ENCODE results near the gene FNDC3A. TPM values are rescaled to one million over a fixed set of nuclear protein-coding genes. Genes with fewer than 3 reads are reported as not detected.
A peak's percentile ranks its signal among the peaks of the same experiment; 100 is the strongest.
"Not testable (repeated sequence)": the region's sequence is repeated elsewhere in the genome, so short reads cannot be mapped to it uniquely, and the experiment has no call there.

The FNDC3A gene
- polyA plus RNA-seq, 1 donor, result 33.6 TPM

GRCh38 chr13:49140910-49141611 is 165.3 kb downstream of the FNDC3A start:
- DNase-seq (ENCODE audit: low read depth), result no peak

GRCh38 chr13:49146950-49147355 is 171.2 kb downstream of the FNDC3A start:
- no peak for DNase-seq (ENCODE audit: low read depth)

- no peak for DNase-seq (ENCODE audit: low read depth)
Measured at GRCh38 chr13:49148405-49148804, 172.7 kb downstream of the FNDC3A start.

GRCh38 chr13:49157955-49158584 is 182.4 kb downstream of the FNDC3A start:
- not testable (repeated sequence) for DNase-seq (ENCODE audit: low read depth)

GRCh38 chr13:49163162-49163561 is 187.4 kb downstream of the FNDC3A start:
- not testable (repeated sequence) for DNase-seq (ENCODE audit: low read depth)

DNA sequence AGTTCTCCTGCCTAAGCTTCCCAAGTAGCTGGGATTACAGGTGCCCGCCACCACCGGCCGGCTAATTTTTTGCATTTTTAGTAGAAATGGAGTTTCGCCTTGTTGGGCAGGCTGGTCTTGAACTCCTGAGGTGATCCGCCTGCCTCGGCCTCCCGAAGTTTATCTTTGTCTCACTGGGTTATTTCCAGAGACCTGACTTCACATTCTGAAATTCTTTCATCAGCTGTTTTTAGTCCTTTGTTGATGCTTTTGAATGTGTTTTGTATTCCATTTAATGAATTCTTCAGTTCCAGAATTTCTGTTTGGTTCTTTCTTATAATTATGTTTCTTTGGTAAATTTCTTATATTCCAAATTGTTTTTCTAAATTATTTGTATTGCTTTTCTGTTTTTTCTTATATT is 189.0 kb downstream of the FNDC3A start:
- DNase-seq (ENCODE audit: low read depth), result no peak

- DNase-seq (ENCODE audit: low read depth), result no peak
Measured at GRCh38 chr13:49165798-49166752, 190.4 kb downstream of the FNDC3A start.

DNA sequence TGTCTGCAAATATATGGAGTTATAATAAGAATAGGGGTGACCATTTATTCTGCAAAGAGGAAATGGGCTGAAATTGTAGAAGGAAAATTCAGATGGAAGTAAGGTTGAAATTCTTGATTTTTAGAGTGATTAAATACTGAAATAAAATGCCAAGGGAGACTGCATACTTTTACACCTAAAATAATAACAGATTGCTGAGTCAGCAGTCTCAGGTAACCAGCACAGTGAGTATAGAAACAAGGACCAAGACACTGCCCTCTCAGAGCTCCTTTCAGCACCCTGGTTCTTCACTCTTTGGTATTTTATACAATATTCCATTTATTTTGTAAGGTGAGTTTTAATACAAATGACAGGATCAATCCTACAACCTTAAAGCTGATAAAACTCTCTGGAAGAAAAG is 195.6 kb downstream of the FNDC3A start:
- DNase-seq (ENCODE audit: low read depth), result no peak

GRCh38 chr13:49183672-49184325 is 208.1 kb downstream of the FNDC3A start:
- DNase-seq (ENCODE audit: low read depth), result no peak

- no peak for DNase-seq (ENCODE audit: low read depth)
Measured at GRCh38 chr13:49184621-49185020, 208.9 kb downstream of the FNDC3A start.

DNA sequence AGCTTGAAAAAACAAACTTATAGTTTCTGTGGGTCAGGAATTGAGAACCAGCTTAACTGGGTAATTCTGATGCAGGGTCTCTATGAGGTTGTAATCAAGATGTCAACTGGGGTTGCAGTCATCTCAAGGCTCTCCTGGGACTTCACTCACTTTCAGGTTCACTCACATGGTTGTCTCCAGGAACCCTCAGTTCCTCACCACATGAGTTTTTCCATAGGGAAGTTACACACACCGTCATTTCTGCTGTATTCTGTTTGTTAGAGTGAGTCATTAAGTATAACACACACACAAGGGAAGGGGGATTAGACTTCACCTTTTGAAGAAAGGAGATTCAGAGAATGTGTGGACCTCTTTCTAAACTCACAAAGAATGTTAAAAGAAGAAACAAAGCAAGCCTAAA is 209.6 kb downstream of the FNDC3A start:
- no peak for DNase-seq (ENCODE audit: low read depth)

DNA sequence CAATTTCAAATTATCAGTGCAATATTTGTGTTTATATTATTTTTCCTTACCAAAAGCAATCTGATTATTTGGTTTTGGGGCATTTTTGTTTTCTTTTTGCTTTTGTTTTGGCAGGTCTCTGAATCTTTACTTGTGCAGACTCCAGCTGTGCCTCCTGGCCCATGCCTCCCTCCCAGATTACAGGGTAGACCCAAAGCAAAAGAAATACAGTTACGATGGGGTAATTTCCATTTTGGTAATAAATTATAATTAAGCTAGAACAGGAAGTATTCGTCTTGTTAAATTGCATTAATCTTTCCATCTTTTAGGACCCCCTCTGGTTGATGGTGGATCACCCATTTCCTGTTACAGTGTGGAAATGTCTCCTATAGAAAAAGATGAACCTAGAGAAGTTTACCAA is 215.2 kb downstream of the FNDC3A start:
- DNase-seq (ENCODE audit: low read depth), result no peak

DNA sequence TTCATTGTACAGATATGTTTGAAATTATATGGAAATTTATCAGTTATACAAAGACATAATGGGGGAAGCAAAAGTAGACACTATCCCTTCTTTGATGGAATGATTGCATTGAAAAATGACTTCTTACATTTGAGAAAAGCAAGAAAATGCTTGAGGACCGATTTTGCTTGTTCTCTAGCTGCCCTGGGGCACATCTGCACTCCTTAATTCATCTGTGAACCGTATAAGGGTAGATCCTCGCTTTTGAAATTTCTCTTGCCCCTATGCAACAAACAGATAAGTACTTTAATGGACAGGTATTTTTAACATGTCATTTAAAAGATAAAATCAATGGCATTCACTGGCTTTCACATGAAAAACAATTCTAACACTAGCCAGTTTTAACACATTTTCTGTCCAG is 230.9 kb downstream of the FNDC3A start:
- no peak for DNase-seq (ENCODE audit: low read depth)

- no peak for DNase-seq (ENCODE audit: low read depth)
Measured at GRCh38 chr13:49208619-49209018, 232.9 kb downstream of the FNDC3A start.

- DNase-seq (ENCODE audit: low read depth), result no peak
Measured at GRCh38 chr13:49210114-49210513, 234.4 kb downstream of the FNDC3A start.

DNA sequence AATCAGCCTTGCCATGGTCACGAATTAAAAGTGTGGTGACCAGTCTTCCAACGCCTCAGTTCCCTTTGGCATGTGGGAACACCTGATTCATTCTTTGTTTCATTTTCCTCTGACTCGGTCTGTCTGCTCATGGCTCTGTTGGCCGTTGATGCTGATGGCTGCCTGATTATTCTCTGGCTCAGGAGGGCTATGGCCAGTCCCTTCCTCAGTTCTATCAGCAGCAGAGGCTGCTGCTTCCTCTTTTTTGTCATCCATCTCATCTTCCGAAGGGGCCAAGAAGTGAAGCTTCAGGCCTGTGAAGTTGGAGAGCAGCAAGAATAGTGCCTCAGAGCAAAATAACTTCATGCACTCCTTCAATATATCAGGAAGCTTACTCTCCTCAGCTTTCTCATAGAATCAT is 235.0 kb downstream of the FNDC3A start:
- DNase-seq (ENCODE audit: low read depth), result no peak

- no peak for DNase-seq (ENCODE audit: low read depth)
Measured at GRCh38 chr13:49213539-49213938, 237.8 kb downstream of the FNDC3A start.

DNA sequence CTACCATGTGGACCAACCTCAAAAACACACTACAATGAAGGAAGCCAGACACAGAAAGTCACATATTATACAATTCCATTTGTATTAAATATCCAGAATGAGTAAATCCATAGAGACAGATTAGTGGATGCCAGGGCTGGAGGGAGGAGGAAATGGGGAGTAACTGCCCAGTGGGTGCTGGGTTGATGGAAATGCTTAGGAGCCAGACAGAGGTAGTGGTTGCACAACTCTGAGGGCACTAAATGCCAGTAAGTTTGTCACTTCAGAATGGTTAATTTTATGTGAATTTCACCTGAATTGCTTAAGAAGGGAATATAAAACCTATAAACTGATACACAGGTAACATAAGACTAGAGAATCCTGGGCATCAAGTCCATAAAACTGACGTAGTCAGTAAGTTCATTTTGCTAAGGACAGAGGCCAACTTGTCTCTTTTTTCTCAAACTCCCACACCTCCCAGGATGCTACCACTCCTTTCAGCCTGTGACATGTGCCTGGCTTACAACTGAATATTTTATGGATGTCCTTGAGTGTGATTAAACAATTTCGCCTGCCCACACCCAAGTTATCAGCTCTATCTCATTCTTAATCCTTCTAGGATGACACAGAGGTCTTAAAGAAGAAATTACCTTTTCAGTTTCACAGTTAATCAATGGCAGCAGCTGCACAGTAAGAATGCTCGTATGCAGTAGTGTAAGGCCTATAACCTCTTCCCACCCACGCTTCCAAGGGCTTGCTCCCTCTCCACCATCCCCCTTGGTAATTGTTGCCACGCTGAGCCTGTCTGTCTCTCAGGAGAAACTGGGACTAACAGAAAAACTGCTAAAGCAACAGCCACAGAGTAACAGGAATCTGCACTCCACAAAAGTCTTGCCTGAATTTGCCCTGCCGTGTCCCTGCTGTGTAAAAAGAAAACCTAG is 238.5 kb downstream of the FNDC3A start:
- no peak for DNase-seq (ENCODE audit: low read depth)

DNA sequence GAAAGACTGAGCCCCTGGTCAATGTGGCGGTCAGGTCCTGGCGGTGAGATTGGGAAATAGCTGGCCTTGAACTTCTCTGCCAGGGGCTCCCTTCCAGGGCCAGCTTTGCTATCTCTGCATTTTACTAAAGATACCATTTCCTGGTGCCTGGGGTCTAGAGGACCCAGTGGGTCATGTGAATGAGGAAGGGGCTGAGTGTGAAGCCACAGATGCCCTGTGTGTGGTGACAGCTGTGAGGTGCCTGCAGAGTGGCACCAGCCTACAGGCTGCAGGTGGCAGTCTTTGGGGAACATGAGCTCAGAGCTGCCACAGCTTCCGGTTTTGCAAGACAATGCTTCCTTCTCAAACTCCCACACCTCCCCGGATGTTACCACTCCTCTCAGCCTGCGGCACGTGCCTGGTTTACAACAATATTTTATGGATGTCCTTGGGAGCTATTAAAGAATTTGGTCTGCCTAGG is 239.2 kb downstream of the FNDC3A start:
- peak; percentile 8 for DNase-seq (ENCODE audit: low read depth)

GRCh38 chr13:49216334-49216733 is 240.6 kb downstream of the FNDC3A start:
- DNase-seq (ENCODE audit: low read depth), result no peak
